Measurements from ENCODE around the gene BRI3. TPM values are rescaled to one million over a fixed set of nuclear protein-coding genes. Genes with fewer than 3 reads are reported as not detected.

The BRI3 gene
- total and polyA plus RNA-seq, 9 of the 15 experiments (the other 6 are each of a cell fraction or from before 2014, with no cell fraction given), result 4.3 to 57.4 (median 18.6) TPM

DNA sequence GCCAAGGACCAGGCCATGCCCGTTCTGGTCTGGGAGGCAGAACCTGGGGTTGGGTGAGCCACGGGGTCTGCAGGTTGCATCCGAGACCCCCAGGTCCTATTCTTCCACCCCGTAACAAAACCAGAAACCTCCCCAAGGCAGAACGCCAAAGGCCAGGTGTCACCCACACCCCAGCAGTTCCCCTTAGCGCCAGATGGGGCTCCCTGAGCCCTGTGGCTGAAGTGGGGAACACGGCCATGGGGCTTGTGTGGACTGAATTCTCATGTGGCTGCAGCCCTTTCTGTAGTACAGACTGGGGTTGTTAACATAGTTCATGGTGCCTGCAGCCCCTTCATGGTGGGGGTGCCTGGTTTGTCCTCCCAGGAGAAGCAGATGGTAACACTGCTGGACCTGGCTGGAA is 10.2 kb downstream of the BRI3 start (continued):
- no peak for TF ChIP-seq ATF3 (IDR thresholded peaks at IDR 0.05)
- TF ChIP-seq ATF3 (CRISPR knock-in tag; conservative IDR thresholded peaks at IDR 0.05), result no peak
- TF ChIP-seq ILF3 (IDR thresholded peaks at IDR 0.05; ENCODE audit: borderline replicate concordance), result no peak
- TF ChIP-seq, protein P1, sequence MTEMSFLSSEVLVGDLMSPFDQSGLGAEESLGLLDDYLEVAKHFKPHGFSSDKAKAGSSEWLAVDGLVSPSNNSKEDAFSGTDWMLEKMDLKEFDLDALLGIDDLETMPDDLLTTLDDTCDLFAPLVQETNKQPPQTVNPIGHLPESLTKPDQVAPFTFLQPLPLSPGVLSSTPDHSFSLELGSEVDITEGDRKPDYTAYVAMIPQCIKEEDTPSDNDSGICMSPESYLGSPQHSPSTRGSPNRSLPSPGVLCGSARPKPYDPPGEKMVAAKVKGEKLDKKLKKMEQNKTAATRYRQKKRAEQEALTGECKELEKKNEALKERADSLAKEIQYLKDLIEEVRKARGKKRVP (CRISPR knock-in tag; IDR thresholded peaks at IDR 0.05), result no peak
- TF ChIP-seq ZNF3 (CRISPR knock-in tag; IDR thresholded peaks at IDR 0.05), result no peak
- TF ChIP-seq, protein P2, sequence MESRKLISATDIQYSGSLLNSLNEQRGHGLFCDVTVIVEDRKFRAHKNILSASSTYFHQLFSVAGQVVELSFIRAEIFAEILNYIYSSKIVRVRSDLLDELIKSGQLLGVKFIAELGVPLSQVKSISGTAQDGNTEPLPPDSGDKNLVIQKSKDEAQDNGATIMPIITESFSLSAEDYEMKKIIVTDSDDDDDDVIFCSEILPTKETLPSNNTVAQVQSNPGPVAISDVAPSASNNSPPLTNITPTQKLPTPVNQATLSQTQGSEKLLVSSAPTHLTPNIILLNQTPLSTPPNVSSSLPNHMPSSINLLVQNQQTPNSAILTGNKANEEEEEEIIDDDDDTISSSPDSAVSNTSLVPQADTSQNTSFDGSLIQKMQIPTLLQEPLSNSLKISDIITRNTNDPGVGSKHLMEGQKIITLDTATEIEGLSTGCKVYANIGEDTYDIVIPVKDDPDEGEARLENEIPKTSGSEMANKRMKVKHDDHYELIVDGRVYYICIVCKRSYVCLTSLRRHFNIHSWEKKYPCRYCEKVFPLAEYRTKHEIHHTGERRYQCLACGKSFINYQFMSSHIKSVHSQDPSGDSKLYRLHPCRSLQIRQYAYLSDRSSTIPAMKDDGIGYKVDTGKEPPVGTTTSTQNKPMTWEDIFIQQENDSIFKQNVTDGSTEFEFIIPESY (CRISPR knock-in tag; IDR thresholded peaks at IDR 0.05), result peak; percentile 62
- no peak for TF ChIP-seq ZNF212 (CRISPR knock-in tag; IDR thresholded peaks at IDR 0.05)
- no peak for TF ChIP-seq ZFP1 (CRISPR knock-in tag; IDR thresholded peaks at IDR 0.05)
- TF ChIP-seq TAF1 (IDR thresholded peaks at IDR 0.05; ENCODE audit: control insufficient read depth, extremely low read depth, insufficient read depth, low read length, severe bottlenecking), result no peak
- TF ChIP-seq PHB2 (IDR thresholded peaks at IDR 0.05; ENCODE audit: low read depth), result no peak
- TF ChIP-seq, protein P3, sequence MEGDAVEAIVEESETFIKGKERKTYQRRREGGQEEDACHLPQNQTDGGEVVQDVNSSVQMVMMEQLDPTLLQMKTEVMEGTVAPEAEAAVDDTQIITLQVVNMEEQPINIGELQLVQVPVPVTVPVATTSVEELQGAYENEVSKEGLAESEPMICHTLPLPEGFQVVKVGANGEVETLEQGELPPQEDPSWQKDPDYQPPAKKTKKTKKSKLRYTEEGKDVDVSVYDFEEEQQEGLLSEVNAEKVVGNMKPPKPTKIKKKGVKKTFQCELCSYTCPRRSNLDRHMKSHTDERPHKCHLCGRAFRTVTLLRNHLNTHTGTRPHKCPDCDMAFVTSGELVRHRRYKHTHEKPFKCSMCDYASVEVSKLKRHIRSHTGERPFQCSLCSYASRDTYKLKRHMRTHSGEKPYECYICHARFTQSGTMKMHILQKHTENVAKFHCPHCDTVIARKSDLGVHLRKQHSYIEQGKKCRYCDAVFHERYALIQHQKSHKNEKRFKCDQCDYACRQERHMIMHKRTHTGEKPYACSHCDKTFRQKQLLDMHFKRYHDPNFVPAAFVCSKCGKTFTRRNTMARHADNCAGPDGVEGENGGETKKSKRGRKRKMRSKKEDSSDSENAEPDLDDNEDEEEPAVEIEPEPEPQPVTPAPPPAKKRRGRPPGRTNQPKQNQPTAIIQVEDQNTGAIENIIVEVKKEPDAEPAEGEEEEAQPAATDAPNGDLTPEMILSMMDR (IDR thresholded peaks at IDR 0.05 in 2 of 3, conservative IDR thresholded peaks at IDR 0.05 in 1 of 3; ENCODE audit: insufficient read depth in 2 of 3, low read depth in 1 of 3, low read length in 3 of 3), result peak; percentile 32 to 49 (median 49)
- no peak for TF ChIP-seq CTBP1 (IDR thresholded peaks at IDR 0.05; ENCODE audit: borderline replicate concordance)
